SK-N-MC (cell line): ENCODE data around the gene B4GAT1.

Source experiments
- EZH2 ChIP-seq: fragments of 200-600 bp; sonication (generic); IDR thresholded peaks from one replicate; pipeline ENCODE4 v1.6.1; 2017; ENCODE audit warnings: antibody characterized with exemption
- POLR2AphosphoS5 ChIP-seq: IDR thresholded peaks from 2 replicates; pipeline ENCODE4 v1.6.1; 2012; ENCODE audit warnings: mild to moderate bottlenecking, low read depth, low read length, borderline replicate concordance

DNA sequence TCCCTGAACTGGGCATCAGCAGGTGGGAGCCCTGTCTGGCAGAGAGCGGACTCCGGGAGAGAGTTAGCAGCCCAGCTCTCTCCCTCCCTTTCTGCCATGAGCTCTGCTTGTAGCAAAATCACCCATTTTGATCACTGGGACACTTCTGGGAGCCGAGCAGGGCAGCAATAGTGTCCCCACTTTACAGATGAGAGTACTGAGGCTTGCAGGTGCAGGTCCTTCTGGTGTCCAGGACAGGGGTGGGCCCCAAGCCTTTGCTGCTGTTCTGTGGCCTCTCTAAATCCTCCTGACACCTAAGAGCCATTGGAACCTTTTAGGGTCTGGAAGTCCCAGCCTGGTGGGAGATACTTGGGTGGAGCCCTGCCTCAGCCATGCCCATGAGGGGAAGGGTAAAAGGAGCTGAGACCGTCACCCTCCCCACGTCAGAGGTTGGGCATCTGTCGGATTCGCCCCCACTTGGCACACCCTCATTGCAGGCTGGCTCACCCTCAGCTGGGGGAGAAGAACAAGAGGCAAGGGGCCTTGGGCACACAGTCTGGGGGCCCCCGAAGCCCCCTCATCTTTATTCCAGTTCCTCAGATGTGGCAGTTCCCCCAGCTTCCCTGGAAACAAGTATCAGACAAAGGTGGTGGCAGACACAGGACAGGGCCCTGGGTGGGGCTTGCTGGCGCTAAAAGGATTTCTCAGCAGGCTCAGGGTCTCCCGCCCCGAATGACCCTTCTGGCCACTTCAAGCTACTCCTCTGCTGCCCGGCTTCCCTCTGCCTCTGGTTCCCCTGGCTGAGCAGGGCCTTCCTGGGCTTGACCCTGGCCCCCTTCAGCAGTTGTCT, 15.7 kb downstream of the B4GAT1 start:
- TF ChIP-seq POLR2AphosphoS5 (no peak), EZH2 (no peak)
